Measurements from ENCODE around the gene HOXD11. TPM values are rescaled to one million over a fixed set of nuclear protein-coding genes. Genes with fewer than 3 reads are reported as not detected.

HOXD11 gene
- total RNA-seq, 4 donors from 2014 or later = 0.88 to 34.6 (median 8.6) TPM; not detected in 1

DNA sequence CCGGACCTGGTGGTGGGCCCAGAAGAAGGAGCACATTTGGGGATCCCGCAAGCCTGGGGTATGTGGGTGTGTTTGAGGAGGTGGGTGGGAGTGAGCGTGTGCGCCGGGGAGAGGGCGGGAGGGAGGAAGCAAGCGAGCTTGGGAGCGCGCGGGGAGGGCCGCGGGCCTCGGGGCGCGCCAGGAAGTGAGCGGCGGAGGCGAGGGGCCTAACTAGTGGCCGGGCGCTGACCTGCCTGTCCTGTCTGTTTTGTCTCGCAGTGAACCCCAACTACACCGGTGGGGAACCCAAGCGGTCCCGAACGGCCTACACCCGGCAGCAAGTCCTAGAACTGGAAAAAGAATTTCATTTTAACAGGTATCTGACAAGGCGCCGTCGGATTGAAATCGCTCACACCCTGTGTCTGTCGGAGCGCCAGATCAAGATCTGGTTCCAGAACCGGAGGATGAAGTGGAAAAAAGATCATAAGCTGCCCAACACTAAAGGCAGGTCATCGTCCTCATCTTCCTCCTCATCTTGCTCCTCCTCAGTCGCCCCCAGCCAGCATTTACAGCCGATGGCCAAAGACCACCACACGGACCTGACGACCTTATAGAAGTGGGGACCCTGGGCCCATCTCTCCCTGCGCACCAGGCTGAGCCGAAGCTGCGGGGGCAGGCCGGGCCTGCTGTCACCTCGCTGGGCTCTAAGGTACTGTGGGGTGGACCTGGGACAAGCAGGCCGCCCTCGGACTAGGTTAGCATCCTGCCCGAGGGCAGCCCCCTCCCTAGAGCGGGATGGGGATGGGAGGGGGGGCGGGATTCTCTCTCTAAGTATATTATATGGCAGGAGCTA lies 45.5 kb downstream of the HOXD11 start:
- Histone ChIP-seq H3K4me1 (peaks cover 0 to 12% of the 10 kb centered on the region in 2 donors), H3K9me3 (no peaks in the 10 kb centered on the region), H3K4me3 (peak overlapping the region; percentile 16 to 36), H3K27ac (peak overlapping the region; percentile 75 to 83), H3K36me3 (no peaks in the 10 kb centered on the region), H3K27me3 (no peaks in the 10 kb centered on the region)
- intact Hi-C loops (cut with DNase I; ENCODE audit: low total_unique reads) = no loop called here
- TF ChIP-seq, protein P1, sequence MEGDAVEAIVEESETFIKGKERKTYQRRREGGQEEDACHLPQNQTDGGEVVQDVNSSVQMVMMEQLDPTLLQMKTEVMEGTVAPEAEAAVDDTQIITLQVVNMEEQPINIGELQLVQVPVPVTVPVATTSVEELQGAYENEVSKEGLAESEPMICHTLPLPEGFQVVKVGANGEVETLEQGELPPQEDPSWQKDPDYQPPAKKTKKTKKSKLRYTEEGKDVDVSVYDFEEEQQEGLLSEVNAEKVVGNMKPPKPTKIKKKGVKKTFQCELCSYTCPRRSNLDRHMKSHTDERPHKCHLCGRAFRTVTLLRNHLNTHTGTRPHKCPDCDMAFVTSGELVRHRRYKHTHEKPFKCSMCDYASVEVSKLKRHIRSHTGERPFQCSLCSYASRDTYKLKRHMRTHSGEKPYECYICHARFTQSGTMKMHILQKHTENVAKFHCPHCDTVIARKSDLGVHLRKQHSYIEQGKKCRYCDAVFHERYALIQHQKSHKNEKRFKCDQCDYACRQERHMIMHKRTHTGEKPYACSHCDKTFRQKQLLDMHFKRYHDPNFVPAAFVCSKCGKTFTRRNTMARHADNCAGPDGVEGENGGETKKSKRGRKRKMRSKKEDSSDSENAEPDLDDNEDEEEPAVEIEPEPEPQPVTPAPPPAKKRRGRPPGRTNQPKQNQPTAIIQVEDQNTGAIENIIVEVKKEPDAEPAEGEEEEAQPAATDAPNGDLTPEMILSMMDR (IDR thresholded peaks at IDR 0.05) = no peak
- TF ChIP-seq POLR2A (IDR thresholded peaks at IDR 0.05) = no peak
- DNase-seq = no peak

DNA sequence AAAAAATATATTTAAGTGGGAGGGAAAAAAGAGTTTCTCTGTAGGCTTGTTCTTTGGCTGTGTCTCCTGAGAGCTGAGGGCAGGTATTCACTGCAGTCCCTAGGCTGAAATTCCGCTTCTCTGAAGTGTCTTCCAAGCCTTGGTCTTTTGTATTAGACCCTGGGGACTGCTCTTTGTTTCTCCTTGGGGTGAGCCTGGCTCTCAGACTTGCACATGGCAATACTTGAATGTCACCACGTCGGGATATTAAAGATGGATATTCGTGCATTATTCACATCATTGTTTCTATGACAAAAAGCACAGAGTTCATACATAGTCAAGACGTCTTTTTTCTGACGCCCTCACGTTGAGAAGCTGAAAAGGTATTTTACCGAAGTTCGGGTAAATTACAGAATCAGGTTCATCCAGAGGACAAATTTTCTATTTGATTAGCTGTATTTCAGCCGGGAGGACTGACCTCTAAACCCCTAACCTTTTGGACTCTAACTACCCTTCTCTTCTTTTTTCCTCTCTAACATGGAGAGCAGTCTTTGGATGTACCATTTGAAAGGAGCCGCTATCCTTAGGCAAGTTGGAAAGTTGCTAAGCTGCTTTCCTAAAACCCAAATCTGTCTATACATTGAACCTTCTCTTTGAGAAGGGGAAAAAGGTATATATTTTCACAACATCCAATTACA lies 47.6 kb downstream of the HOXD11 start:
- Histone ChIP-seq H3K4me1 (no peaks in the 10 kb centered on the region), H3K27ac (peak overlapping the region in 1 of 2 donors; percentile 83), H3K27me3 (no peaks in the 10 kb centered on the region), H3K36me3 (no peaks in the 10 kb centered on the region), H3K4me3 (no peak overlapping the region), H3K9me3 (no peaks in the 10 kb centered on the region)
- no peak for DNase-seq
- intact Hi-C loops (cut with DNase I; ENCODE audit: low total_unique reads) = no loop called here
- TF ChIP-seq, protein P1 (IDR thresholded peaks at IDR 0.05) = no peak
- TF ChIP-seq POLR2A (IDR thresholded peaks at IDR 0.05) = no peak

DNA sequence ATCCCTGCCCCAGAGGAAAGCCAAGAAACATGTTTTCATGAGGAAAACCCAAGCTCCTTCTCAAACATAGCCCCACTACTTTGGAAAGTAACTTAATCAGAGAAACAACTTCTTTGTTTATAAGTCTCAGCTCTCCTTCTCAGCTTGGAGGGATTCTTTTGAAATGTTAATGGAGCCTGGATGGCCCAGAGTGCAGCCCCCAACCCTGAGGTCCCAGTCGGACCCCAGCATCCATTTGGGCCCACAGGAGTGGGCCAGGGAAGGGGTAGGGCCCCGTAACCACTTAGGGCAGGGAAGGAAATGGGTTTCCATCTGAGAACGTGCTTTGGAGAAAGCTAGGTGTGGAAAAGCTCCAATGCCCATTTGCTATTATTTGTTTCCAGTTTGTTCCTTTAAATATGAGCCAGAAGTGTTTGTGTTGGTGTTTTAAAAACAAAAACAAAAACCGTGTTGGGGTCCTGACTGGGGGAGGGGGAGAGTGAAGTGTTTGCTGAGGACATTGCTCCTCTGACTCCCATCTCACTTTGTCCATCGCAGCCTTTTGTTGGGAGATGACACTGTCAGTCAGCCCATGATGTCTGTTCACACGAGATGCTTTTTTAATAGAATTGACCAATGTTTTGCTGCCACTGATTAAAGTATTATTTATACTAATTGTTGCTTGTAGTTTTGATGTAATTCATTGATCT lies 48.4 kb downstream of the HOXD11 start:
- H3K4me1 ChIP-seq = no peaks in the 10 kb centered on the region
- no peak for DNase-seq
- H3K27ac ChIP-seq = peak overlapping the region in 1 of 2 donors; percentile 83

DNA sequence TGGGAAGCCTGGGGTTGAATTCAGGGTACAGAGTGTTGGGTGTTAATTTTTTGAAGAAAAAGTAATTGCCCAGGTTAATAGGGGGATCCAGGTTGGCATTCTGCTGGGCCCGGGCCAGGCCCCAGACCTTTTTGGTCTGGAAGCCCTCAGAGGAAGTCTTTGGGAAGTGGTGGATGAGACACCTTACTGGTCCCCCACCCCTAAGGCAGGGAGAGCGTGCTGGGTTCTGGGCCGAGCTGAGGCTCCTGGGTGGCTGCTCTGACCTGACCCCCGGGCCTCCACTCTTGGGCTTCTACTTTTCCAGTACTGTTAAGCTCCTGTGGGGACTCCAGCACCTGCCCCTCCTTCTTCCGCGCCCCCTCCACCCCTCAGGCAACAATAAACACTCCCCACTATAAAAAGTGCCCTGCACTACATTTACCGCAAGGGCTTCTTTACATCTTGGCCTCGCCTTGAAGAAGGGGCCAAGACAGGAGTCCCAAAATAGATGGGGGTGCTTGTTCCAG lies 49.3 kb downstream of the HOXD11 start:
- no peaks in the 10 kb centered on the region for H3K4me1 ChIP-seq
- no peaks in the 10 kb centered on the region for H3K36me3 ChIP-seq
- H3K4me3 ChIP-seq = no peak overlapping the region
- TF ChIP-seq POLR2A (IDR thresholded peaks at IDR 0.05) = no peak
- intact Hi-C loops (cut with DNase I; ENCODE audit: low total_unique reads) = no loop called here
- H3K9me3 ChIP-seq = no peaks in the 10 kb centered on the region
- H3K27me3 ChIP-seq = no peaks in the 10 kb centered on the region
- DNase-seq = no peak
- peak overlapping the region; percentile 82 to 83 for H3K27ac ChIP-seq

More for the DNA sequence above, 48.4 kb downstream of the HOXD11 start:
- Histone ChIP-seq H3K4me3 (no peak overlapping the region), H3K36me3 (no peaks in the 10 kb centered on the region), H3K27me3 (no peaks in the 10 kb centered on the region), H3K9me3 (no peaks in the 10 kb centered on the region)
- intact Hi-C loops (cut with DNase I; ENCODE audit: low total_unique reads) = no loop called here
- no peak for TF ChIP-seq POLR2A (IDR thresholded peaks at IDR 0.05)
- TF ChIP-seq, protein P1 (IDR thresholded peaks at IDR 0.05) = no peak

DNA sequence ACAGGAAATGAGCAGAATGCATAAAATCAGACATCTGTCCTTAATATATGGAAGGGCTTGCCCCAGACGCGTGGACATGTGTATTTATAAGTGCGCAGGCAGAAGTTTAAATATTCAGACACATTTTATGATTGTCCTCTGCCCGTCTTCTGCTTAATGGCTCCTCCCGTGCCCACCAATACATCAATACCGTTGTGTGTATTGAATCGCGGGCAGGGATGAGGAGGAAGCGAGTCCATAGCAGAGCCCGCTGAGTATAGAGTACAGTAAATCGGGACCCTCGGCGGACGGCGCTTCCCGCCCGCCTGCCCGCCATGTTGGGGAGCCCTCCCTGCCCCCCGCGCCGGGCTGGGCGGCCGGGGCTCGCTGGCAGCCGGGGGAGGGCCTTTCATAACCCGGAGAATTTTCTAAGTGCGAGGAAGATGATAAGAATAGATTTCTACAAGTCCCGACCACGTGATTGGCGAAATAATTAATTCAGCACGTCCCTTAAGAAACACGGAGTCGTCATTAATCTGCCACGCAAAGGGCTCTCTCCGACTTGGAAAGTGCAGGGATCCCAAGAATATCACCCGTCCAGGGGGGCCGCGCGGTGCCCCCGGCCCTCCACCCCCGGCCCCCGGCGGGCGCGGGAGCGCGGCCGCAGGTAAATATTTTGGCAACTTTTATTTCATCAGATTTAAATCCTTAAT lies 49.9 kb downstream of the HOXD11 start, which contains the start of gene HOXD3:
Gene HOXD3, plus strand, starts transcription at position 501 of the 692 bp plus-strand sequence. CDS start 11,808 bp downstream, outside the sequence.
- intact Hi-C loops (cut with DNase I; ENCODE audit: low total_unique reads) = no loop called here
- Histone ChIP-seq H3K27ac (peak within 1 kb of the TSS; percentile 82 to 83), H3K27me3 (no peaks in the 10 kb centered on the region), H3K4me3 (peak within 1 kb of the TSS; percentile 6 to 38), H3K4me1 (no peaks in the 10 kb centered on the region), H3K36me3 (no peaks in the 10 kb centered on the region), H3K9me3 (no peaks in the 10 kb centered on the region)
- no peak for DNase-seq
- TF ChIP-seq, protein P1 (IDR thresholded peaks at IDR 0.05) = no peak
- TF ChIP-seq POLR2A (IDR thresholded peaks at IDR 0.05) = no peak
